Mesodermal cell (in vitro differentiated cells): ENCODE data around the gene RHO.
A peak's percentile ranks its signal among the peaks of the same experiment; 100 is the strongest.
"Not testable (repeated sequence)": the region's sequence is repeated elsewhere in the genome, so short reads cannot be mapped to it uniquely, and the experiment has no call there.

ENCODE experiments used
- H3K27ac ChIP-seq: 2 replicates; pipeline ENCODE4 v1.7.0; 2013; ENCODE audit warnings: mild to moderate bottlenecking, low read depth, low read length, moderate library complexity; ENCODE audit not compliant: severe bottlenecking
- H3K36me3 ChIP-seq: 2 replicates; pipeline ENCODE4 v1.7.1; 2013; ENCODE audit warnings: mild to moderate bottlenecking, low read length, moderate library complexity; ENCODE audit not compliant: control insufficient read depth, insufficient read depth
- H3K4me1 ChIP-seq: one replicate; pipeline ENCODE4 v1.7.1; 2013; ENCODE audit warnings: mild to moderate bottlenecking, low read length; ENCODE audit not compliant: insufficient read depth, control insufficient read depth, poor library complexity, severe bottlenecking
- H3K4me3 ChIP-seq: 2 replicates; pipeline ENCODE4 v1.7.0; 2013; ENCODE audit warnings: low read length, control low read depth, mild to moderate bottlenecking; ENCODE audit not compliant: insufficient read depth, poor library complexity, severe bottlenecking; ENCODE audit errors: extremely low read depth
- H3K9me3 ChIP-seq: 2 replicates; pipeline ENCODE4 v1.7.1; 2013; ENCODE audit warnings: mild to moderate bottlenecking, low read length, moderate library complexity; ENCODE audit not compliant: control insufficient read depth
- WGBS, 2 experiments: methylation state at CpG; one replicate each; pipeline ENCODE4 v1.1.5; 2013; ENCODE audit warnings: missing lambda C conversion rate in 2 of 2; ENCODE audit not compliant: insufficient coverage in 2 of 2; 5-methylcytosine and 5-hydroxymethylcytosine counted together

RHO gene

DNA sequence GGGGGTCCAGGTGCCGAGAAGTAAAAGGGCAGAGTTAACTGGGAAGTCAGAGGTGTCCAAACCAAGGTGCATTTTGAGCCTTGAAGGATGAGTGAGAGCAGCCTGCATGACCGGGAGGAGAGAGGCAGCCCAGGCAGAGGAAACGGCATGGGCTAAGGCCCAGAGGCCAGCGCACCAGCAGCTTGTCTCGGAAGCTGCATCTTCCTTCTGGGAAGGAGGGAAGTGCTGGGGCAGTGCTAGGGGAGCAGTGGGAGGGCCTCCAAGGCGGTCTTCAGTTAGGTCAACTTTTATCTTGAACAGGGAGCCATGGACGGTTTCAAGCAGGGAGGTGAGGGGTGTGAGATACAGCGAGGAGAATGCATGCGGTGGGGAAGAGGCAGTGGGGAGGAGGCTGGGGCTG, 15.6 kb downstream of the RHO start:
- Histone ChIP-seq H3K9me3 (no peaks in the 10 kb centered on the region), H3K27ac (no peak overlapping the region), H3K4me1 (peaks cover 3% of the 10 kb centered on the region), H3K4me3 (no peak overlapping the region), H3K36me3 (no peaks in the 10 kb centered on the region)
- 82 to 92% methylated on average over 9 of the region's 9 CpGs for WGBS, 2 experiments

- not testable (repeated sequence) for H3K4me3 ChIP-seq, H3K9me3 ChIP-seq, H3K36me3 ChIP-seq, H3K27ac ChIP-seq
- H3K4me1 ChIP-seq: peaks cover 10% of the 10 kb centered on the region
- WGBS, 2 experiments: 100% methylated on average over 2 to 3 of the region's 3 CpGs
Measured at GRCh38 chr3:129545951-129546350, 17.5 kb downstream of the RHO start.

DNA sequence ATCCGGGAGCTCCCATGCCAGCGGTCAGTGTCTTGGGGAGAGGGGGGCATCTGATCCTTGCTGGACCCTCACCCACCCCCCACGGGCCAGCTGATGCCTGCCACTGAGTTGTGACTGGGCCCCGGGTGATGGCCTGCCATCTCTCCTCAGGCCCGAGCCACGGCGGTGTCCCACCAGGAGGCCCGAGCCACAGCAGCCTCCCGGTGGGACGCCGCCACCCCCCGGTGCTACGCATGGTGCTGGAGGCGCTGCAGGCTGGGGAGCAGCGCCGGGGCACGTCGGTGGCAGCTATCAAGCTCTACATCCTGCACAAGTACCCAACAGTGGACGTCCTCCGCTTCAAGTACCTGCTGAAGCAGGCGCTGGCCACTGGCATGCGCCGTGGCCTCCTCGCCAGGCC, 18.8 kb downstream of the RHO start:
- Histone ChIP-seq H3K4me1 (peaks cover 14% of the 10 kb centered on the region), H3K9me3 (no peaks in the 10 kb centered on the region), H3K36me3 (no peaks in the 10 kb centered on the region), H3K27ac (no peak overlapping the region), H3K4me3 (no peak overlapping the region)
- 96 to 98% methylated on average over 20 to 24 of the region's 24 CpGs for WGBS, 2 experiments

- Histone ChIP-seq H3K27ac (peak overlapping the region; percentile 29), H3K4me1 (peaks cover 25% of the 10 kb centered on the region), H3K9me3 (no peaks in the 10 kb centered on the region), H3K36me3 (no peaks in the 10 kb centered on the region), H3K4me3 (no peak overlapping the region)
- 89 to 94% methylated on average over 15 to 19 of the region's 19 CpGs for WGBS, 2 experiments
Measured at GRCh38 chr3:129548104-129548965, 19.9 kb downstream of the RHO start.

GRCh38 chr3:129549006-129549800, 20.8 kb downstream of the RHO start:
- H3K4me3 ChIP-seq: no peak overlapping the region
- 96 to 97% methylated on average over 16 to 17 of the region's 18 CpGs for WGBS, 2 experiments
- no peaks in the 10 kb centered on the region for H3K9me3 ChIP-seq
- peaks cover 27% of the 10 kb centered on the region for H3K4me1 ChIP-seq
- H3K36me3 ChIP-seq: peaks cover under 1% of the 10 kb centered on the region
- peak overlapping the region; percentile 29 for H3K27ac ChIP-seq

DNA sequence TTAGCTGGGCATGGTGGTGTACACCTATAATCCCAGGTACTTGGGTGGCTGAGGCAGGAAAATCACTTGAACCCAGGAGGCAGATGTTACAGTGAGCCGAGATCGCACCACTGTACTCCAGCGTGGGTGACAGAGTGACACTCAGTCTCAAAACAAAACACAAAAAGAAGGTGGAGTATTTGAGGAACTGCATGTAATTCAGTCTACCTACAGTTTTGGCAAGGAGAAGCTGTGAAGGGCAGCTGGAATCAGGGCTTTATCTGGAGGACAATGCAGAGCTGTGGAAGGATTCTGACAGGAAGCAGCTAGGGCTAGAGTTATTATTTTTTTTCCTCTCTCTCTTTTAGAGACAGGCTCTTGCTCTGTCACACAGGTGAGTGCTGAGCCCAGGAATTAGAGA, 21.4 kb downstream of the RHO start:
- H3K4me3 ChIP-seq: no peak overlapping the region
- H3K9me3 ChIP-seq: no peaks in the 10 kb centered on the region
- H3K36me3 ChIP-seq: peaks cover 6% of the 10 kb centered on the region
- no peak overlapping the region for H3K27ac ChIP-seq
- WGBS, 2 experiments: 96% methylated on average over 3 of the region's 3 CpGs; no CpG with 5 or more reads in 1 of the 2 experiments
- peaks cover 32% of the 10 kb centered on the region for H3K4me1 ChIP-seq

DNA sequence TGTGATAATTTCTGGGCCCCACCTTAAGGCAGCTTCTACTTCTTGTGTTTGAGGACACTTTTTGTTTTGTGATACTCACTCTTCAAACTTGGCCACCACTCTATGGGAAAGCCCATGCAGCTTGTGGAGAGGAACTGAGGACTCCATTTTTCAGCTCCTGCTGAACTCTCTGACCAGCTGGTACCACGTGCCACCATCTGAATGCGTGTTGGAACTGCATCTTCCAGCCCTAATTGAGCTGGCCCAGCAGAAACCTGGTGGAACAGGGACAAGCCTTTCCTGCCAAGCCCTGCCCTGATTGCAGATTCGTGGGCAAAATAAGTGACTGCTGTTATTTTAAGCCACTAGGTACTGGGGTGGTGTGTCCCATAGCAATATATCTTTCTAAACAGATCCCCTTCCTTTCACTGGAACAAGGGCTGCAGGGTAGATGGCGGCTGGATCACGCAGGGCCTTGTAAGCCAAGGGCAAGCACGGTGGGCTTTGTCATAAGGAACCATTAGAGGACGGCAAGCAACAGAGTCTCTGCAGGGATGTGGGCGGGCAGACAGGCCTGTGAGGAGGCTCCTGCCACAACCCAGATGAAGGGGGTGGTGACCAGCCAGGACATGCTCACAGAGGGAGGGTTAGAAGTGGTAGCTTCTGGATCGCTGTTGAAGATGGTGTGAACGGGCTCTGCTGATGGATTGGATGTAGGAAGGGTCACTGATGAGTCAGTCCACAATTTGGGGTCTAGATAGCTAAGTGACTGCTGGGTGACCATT, 24.0 kb downstream of the RHO start:
- H3K4me3 ChIP-seq: no peak overlapping the region
- H3K4me1 ChIP-seq: peaks cover 48% of the 10 kb centered on the region
- peak overlapping the region; percentile 36 for H3K27ac ChIP-seq
- 62 to 67% methylated on average over 9 to 10 of the region's 10 CpGs for WGBS, 2 experiments
- peaks cover 32% of the 10 kb centered on the region for H3K36me3 ChIP-seq
- no peaks in the 10 kb centered on the region for H3K9me3 ChIP-seq

DNA sequence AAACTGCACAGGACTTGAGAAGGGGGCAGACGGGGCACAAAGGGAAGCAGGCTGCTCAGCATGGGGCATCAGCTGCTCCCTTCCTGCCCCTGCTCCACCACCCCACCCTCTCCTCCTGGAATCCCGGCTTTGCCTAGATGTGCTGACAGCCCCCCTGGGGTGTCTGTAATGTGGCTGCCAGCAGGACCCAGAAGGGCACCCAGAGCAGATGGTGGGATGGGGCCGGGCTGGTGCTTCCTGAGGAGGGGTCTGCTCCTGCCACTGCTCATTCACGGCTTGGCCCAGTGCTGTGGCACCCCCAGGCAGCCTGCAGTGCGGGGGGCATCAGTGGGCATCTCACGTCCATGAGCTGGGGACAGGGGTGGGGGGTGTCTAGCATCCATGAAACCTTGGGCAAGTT, 24.7 kb downstream of the RHO start:
- WGBS, 2 experiments: 76 to 91% methylated on average over 4 to 5 of the region's 6 CpGs
- Histone ChIP-seq H3K27ac (no peak overlapping the region), H3K36me3 (peaks cover 39% of the 10 kb centered on the region), H3K4me1 (peaks cover 51% of the 10 kb centered on the region), H3K4me3 (no peak overlapping the region), H3K9me3 (no peaks in the 10 kb centered on the region)

DNA sequence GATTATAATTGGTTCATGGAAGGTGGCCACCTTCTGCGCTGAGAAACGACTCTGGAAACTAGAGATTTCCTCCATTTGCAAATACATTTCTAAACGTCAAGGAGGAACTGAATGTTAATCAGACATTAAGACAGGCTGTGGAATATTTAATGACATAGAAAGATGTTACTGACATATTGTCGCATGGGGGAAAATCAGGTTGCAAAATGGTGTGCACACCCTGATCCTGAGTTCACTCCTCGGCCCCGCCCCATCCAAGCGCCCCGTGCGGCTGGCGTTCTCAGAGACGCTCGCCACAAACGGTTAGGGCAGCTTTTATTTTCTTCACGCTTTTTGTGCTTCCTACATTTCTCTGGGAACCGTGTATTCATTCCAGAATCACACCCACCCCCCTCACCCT, 25.3 kb downstream of the RHO start:
- Histone ChIP-seq H3K36me3 (peaks cover 45% of the 10 kb centered on the region), H3K9me3 (no peaks in the 10 kb centered on the region), H3K27ac (no peak overlapping the region), H3K4me3 (no peak overlapping the region), H3K4me1 (peaks cover 57% of the 10 kb centered on the region)
- 91% methylated on average over 11 to 13 of the region's 15 CpGs for WGBS, 2 experiments

DNA sequence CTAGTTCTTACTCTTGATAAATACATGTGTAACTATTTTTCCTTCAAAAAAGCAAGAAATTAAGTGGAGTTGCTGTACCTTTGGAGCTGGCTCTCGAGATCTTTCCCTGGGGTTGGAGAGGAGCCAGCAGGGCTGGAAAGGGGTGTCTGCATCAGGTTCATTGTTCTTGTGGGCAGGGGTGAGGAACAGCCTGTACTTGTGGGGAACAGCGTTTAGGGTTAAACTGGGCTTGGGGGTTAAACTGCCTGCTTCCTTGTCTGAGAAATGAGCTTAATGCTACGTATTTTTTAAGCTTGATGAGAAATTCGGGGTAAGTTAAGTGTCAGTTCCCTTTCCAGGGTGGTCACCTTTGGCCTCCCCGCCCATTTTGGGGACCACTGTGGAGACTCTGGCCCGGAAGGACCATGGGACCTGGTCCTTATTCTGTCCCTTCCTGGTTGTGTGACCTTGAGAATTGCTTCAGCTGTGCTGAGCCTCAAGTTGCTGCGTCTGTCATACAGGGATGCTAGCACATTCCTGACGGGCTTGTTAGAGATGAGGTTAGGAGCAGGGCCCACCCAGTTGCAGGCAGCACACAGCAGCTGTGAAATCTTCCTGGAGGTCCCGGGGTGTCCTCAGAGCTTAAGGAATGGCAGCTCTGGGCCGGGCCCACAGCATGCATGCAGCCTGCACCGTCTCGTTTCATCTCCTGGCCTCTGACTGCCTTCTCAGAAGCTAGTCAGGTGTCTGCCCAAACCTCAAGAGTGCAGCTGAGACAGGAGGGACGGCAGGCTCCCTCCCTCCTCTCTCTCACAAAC, 26.1 kb downstream of the RHO start:
- 83 to 87% methylated on average over 12 to 13 of the region's 13 CpGs for WGBS, 2 experiments
- peaks cover 53% of the 10 kb centered on the region for H3K36me3 ChIP-seq

More for the DNA sequence above, 26.1 kb downstream of the RHO start:
- peaks cover 60% of the 10 kb centered on the region for H3K4me1 ChIP-seq
- no peaks in the 10 kb centered on the region for H3K9me3 ChIP-seq
- H3K4me3 ChIP-seq: no peak overlapping the region
- H3K27ac ChIP-seq: peak overlapping the region; percentile 53
